C4-2B (cell line): ENCODE data around the gene NRAS.
A peak's percentile ranks its signal among the peaks of the same experiment; 100 is the strongest.

ENCODE experiments used
- ZFX ChIP-seq: fragments of 450-650 bp; IDR thresholded peaks from 2 replicates; pipeline ENCODE4 v1.6.1; 2017
- TF ChIP-seq, protein P1 (sequence below): fragments of 450-650 bp; conservative IDR thresholded peaks from 2 replicates; pipeline ENCODE4 v1.5.1; 2017; ENCODE audit warnings: mild to moderate bottlenecking

DNA sequence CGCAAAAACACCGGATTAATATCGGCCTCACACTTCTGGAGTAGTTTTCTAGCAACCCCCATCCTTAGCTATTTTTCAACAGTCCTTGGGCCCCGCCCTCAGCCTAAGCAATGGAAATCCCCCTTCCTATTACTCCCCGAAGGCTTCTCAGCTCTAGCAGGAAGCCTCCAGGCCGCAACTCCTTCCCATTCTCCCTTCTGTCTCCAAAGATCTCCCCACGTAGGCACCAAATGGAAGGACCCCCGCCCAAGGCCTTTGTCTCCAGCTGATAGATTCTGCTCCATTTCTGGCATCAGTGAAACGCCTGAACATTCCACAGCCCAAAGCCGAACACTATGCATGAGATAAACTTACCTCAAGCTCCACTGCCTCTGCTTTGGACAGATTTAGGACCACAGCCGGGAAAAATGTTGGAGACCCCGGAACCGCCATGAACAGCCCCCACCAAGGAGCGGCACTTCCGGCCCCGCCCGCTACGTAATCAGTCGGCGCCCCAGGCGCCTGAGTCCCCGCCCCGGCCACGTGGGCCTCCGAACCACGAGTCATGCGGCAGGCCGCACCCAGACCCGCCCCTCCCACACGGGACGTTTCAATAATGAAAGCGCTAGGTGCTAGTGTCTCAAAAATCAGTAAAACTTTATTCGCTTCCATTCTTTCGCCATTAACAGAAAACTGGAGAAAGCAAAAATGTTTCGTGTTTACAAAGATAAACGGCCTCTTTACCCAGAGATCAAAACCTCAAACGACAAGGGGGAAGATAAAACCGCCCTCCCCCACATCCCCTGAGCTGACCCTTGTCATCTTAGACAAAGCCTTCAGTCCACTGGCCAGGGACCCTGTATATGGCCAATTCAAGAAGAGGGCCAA, at the start of gene NRAS:
- TF ChIP-seq, protein P1, sequence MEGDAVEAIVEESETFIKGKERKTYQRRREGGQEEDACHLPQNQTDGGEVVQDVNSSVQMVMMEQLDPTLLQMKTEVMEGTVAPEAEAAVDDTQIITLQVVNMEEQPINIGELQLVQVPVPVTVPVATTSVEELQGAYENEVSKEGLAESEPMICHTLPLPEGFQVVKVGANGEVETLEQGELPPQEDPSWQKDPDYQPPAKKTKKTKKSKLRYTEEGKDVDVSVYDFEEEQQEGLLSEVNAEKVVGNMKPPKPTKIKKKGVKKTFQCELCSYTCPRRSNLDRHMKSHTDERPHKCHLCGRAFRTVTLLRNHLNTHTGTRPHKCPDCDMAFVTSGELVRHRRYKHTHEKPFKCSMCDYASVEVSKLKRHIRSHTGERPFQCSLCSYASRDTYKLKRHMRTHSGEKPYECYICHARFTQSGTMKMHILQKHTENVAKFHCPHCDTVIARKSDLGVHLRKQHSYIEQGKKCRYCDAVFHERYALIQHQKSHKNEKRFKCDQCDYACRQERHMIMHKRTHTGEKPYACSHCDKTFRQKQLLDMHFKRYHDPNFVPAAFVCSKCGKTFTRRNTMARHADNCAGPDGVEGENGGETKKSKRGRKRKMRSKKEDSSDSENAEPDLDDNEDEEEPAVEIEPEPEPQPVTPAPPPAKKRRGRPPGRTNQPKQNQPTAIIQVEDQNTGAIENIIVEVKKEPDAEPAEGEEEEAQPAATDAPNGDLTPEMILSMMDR, result no peak
- peak; percentile 55 for TF ChIP-seq ZFX
